Measurements from ENCODE around the gene MAP4K5.

DNA sequence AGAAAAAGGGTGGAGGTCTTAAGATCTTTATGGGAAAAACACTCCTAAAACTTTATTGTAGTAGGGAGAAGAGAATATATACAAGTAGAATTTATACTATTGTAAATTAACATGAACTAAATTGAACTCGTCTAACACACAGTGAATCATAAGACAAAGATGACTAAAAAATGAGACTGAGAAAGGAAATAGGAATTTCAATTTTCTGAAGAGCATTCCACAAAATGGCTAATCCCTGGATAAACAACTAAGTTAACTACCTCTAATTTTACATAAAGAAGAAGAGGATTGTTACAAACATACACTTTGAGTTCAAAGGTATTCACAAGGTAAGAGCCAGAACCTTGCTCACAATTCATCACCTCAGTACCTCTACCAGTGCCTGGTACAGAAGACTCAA, 2.0 kb downstream of the MAP4K5 start:
- TF ChIP-seq YY1 (IDR thresholded peaks at IDR 0.05; ENCODE audit: insufficient read depth, insufficient read length) = no peak
- no peak for TF ChIP-seq ZNF274 (IDR thresholded peaks at IDR 0.05; ENCODE audit: low read depth, low read length)
- TF ChIP-seq SUZ12 (IDR thresholded peaks at IDR 0.05; ENCODE audit: extremely low read depth, insufficient read depth, insufficient read length) = no peak
